ENCODE measurements around the gene RHD. TPM values are rescaled to one million over a fixed set of nuclear protein-coding genes. Genes with fewer than 3 reads are reported as not detected.
"Not testable (repeated sequence)": the region's sequence is repeated elsewhere in the genome, so short reads cannot be mapped to it uniquely, and the experiment has no call there.

Gene RHD
- total RNA-seq, 1 donor = 1.2 TPM

DNA sequence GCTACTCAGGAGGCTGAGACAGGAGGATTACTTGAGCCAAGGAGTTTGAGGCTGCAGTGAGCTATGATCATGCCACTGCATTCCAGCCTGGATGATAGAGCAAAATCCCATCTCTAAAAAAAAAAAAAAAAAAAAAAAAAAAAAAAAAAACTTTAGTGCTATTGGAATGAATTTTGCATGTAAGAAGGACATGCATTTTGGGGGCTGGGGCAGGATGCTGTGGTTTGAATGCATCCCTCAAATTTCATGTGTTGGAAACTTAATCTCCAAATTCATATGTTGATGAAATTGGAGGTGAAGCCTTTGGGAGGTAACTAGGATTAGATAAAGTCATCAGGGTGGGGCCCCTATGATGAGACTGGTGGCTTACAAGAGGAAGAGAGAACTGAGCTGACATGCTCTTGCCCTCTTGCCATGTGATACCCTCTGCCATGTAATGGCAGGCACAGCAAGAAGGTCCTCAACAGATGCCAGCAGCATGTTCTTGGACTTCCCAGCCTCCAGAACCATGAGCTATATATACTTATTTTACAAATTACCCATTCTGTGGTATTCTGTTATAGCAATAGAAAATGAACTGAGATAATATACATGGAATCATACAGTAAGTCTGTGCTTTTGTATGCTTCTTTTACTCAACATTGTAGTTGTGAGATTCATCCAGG lies 40.6 kb downstream of the RHD start:
- not testable (repeated sequence) for H3K4me1 ChIP-seq (ENCODE audit: insufficient read depth, low read length); H3K9me3 ChIP-seq (ENCODE audit: low read depth, low read length); H3K27me3 ChIP-seq (ENCODE audit: insufficient read depth, low read length); H3K4me3 ChIP-seq (ENCODE audit: low read length)

DNA sequence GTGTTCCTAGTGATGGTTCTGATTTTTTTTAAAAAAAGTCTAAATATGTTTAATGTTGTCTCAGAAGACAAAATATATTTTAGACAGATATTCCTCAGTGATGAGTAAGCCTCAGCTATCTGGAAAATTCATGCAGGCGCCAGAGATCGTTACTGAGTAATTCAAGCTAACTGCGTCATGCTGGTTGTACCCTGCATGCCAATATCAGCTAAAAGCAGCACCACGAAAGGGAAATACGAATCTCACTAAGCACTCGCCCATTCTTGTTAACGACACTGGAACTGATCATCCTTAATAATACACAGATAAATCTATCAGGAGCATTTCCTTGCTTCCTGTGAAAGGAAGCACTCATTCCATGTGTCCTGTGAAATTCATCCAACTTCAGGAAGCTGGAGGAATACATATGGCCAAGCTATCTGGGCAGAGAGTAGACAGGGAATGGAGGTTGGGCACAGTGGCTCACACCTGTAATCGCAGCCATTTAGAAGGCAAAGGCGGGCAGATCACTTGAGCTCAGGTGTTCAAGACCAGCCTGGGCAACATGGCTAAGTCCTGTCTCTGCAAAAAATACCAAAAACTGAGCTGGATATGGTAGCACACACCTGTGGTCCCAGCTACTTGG lies 48.1 kb downstream of the RHD start:
- not testable (repeated sequence) for H3K4me1 ChIP-seq (ENCODE audit: insufficient read depth, low read length); H3K9me3 ChIP-seq (ENCODE audit: low read depth, low read length); H3K4me3 ChIP-seq (ENCODE audit: low read length); H3K27me3 ChIP-seq (ENCODE audit: insufficient read depth, low read length)

DNA sequence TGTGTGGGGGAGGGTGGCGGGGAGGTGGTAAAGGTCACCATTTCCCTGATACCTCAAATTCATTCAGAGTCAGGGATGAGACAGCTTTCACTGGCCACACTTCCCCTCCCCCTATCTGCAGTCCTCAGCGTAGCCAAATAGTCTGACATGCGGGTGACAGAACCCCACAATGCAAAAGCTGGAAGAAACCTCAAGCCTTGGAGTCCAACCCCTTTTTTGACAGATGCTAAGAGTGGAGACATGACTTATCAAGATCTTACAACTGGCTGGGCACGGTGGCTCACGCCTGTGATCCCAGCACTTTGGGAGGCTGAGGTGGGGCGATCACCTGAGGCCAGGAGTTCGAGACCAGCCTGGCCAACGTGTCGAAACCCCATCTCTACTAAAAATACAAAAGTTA lies 49.8 kb downstream of the RHD start:
- H3K4me3 ChIP-seq (ENCODE audit: low read length); H3K9me3 ChIP-seq (ENCODE audit: low read depth, low read length); H3K4me1 ChIP-seq (ENCODE audit: insufficient read depth, low read length); H3K27me3 ChIP-seq (ENCODE audit: insufficient read depth, low read length): not testable (repeated sequence)

DNA sequence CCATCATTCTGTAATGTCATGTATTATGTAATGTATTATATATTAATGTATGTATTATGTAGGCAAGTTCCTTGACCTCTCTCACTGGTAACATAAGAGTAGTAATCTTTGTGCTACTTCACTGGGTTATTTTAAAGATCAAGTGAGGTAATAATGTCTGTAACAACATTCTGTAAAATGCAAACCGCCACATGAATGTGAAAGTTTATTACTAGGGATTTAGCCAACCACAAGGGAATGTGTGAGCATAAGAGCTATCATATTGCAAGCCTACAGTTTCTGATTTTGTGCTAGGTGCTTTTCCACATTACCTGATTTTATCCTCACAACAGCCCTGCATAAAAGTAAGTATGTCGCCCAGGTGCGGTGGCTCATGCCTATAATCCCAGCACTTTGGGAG lies 52.1 kb downstream of the RHD start:
- not testable (repeated sequence) for H3K27me3 ChIP-seq (ENCODE audit: insufficient read depth, low read length); H3K9me3 ChIP-seq (ENCODE audit: low read depth, low read length); H3K4me3 ChIP-seq (ENCODE audit: low read length); H3K4me1 ChIP-seq (ENCODE audit: insufficient read depth, low read length)

DNA sequence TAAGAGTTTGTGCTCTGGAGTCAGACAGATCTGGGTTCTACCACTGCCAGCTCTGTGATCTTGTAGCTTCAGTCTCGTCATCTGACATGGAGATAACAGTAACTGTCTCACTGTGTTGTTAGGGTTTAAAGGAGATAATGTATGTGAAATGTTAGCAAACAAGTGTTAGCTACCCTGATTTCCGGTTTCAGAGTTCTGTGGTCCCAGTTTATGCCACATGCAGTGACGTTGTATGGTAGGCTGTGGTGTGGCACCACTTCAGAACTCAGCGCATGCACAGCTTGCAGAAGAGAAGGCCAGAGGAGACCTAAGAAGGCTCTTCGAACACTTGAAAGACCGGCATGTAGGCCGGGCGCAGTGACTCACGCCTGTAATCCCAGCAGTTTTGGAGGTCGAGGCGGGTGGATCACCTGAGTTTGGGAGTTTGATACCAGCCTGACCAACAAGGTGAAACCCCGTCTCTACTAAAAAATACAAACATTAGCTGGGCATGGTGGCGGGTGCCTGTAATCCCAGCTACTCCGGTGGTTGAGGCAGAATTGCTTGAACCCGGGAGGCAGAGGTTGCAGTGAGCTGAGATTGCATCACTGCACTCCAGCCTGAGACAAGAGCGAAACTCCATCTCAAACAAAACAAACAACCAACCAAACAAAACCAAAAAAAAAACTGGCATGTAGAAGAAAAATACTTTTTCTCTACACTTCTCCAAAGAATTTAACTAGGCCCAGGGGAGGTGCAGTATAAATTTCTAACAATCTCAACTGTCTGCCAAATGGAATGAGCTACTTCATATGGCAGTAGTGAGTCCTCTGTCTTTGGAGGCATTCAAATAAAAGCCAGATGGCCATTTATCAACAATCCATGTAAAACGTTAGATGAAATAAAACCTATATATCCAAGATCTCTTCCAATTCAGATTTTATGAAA lies 55.8 kb downstream of the RHD start:
- not testable (repeated sequence) for H3K9me3 ChIP-seq (ENCODE audit: low read depth, low read length); H3K4me3 ChIP-seq (ENCODE audit: low read length); H3K27me3 ChIP-seq (ENCODE audit: insufficient read depth, low read length)
- peaks cover 15% of the 10 kb centered on the region for H3K4me1 ChIP-seq (ENCODE audit: insufficient read depth, low read length)

DNA sequence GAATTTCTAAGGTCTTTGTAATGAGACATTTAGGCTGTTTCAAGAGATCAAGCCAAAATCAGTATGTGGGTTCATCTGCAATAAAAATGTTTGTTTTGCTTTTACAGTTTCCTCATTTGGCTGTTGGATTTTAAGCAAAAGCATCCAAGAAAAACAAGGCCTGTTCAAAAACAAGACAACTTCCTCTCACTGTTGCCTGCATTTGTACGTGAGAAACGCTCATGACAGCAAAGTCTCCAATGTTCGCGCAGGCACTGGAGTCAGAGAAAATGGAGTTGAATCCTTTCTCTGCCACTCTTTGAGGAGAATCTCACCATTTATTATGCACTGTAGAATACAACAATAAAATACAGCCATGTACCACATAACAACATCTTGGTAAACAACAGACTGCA lies 56.5 kb downstream of the RHD start:
- peaks cover 15% of the 10 kb centered on the region for H3K4me1 ChIP-seq (ENCODE audit: insufficient read depth, low read length)
- H3K4me3 ChIP-seq (ENCODE audit: low read length); H3K9me3 ChIP-seq (ENCODE audit: low read depth, low read length); H3K27me3 ChIP-seq (ENCODE audit: insufficient read depth, low read length): not testable (repeated sequence)

DNA sequence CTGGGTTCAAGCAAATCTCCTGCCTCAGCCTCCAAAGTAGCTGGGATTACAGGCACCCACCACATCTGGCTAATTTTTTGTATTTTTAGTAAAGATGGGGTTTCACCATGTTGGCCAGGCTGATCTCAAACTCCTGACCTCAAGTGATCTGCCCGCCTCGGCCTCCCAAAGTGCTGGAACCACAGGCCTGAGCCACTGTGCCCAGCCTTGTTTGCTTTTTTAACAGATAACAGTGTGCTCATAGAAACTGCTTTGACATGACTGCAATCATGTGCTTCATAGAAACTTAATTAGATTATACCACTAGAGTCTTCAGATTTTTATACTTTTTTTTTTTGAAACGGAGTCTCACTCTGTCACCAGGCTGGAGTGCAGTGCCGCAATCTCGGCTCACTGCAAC lies 57.0 kb downstream of the RHD start:
- peaks cover 15% of the 10 kb centered on the region for H3K4me1 ChIP-seq (ENCODE audit: insufficient read depth, low read length)

DNA sequence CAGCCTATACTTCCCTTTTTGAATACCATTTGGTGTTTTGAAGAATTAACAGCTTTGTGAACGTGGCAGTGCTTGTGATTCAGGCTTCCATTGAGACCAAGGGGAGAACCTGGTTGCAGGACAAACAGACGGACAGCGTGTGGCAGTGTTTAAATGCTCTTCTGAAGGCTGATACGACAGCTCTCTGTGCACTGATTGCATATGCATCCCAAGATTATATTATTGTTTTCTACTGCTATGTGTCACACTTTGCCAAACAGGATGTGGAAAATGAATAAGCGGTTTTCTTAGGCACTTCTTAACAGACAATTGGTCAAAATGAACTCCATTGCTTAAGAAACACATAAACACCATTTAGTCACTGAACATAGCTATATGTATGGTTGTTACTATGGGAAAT lies 57.6 kb downstream of the RHD start:
- H3K4me3 ChIP-seq (ENCODE audit: low read length) = not testable (repeated sequence)

More for the DNA sequence above, 57.0 kb downstream of the RHD start:
- not testable (repeated sequence) for H3K4me3 ChIP-seq (ENCODE audit: low read length); H3K9me3 ChIP-seq (ENCODE audit: low read depth, low read length); H3K27me3 ChIP-seq (ENCODE audit: insufficient read depth, low read length)

DNA sequence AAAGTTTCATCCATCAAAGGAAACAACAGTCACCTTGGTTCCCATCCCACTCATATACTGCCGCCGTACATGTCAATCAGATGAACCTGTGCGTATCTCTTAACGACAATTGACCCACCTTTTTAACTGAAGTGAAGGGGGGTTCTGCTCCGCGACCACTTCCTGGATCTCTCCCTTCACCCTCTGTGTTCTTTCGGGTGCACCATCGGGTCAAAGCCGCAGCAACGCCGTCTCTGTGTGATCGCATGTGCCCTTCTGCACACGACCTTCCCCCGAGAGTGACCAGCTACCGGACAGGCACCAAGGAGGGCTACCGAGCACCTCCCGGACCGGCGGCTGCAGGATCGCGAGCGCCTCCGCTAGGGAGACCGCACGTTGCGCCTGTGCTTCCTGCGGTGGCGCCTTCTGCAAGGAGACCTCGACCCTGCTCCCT lies 64.6 kb downstream of the RHD start:
- not testable (repeated sequence) for H3K27me3 ChIP-seq (ENCODE audit: insufficient read depth, low read length); H3K9me3 ChIP-seq (ENCODE audit: low read depth, low read length)
- peak overlapping the region; percentile 60 for H3K4me3 ChIP-seq (ENCODE audit: low read length)
- peaks cover 20% of the 10 kb centered on the region for H3K4me1 ChIP-seq (ENCODE audit: insufficient read depth, low read length)

More for the DNA sequence above, 57.6 kb downstream of the RHD start:
- not testable (repeated sequence) for H3K27me3 ChIP-seq (ENCODE audit: insufficient read depth, low read length); H3K9me3 ChIP-seq (ENCODE audit: low read depth, low read length)
- peaks cover 15% of the 10 kb centered on the region for H3K4me1 ChIP-seq (ENCODE audit: insufficient read depth, low read length)

DNA sequence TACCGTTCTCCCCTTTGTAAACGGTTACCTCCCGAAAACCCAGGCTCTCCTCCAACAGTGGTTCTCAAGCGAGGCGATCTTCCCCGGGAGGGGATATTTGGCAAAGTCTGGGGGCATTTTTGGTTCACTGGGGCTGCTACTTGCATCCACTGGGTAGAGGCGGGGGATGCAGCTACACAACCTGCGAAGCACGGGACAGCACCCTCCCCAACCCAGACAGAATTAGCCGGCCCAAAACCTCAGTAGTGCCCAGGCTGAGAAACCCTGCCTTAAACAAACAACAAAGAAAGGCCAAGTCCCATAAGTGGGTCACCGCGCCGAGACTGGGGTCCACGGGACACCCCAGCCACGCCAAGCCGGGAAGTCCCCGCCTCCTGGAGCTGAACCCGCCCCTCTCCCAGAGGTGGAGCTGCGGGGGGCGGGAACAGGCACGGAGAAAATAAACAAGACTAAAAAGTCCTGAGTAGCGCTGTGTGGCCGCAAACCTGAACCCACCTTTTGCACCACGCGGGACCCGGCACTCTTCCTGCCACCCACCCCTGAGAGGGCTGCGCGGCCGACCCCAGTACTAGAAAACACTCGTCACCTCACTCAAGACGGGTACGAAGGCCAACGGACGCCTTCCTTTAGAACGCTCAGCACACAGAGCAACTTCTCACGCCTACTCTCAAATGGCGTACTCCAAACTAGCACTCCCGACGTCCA lies 65.3 kb downstream of the RHD start:
- Histone ChIP-seq H3K4me1 (ENCODE audit: insufficient read depth, low read length) (peaks cover 20% of the 10 kb centered on the region), H3K4me3 (ENCODE audit: low read length) (peak overlapping the region; percentile 97)
- H3K27me3 ChIP-seq (ENCODE audit: insufficient read depth, low read length); H3K9me3 ChIP-seq (ENCODE audit: low read depth, low read length): not testable (repeated sequence)

DNA sequence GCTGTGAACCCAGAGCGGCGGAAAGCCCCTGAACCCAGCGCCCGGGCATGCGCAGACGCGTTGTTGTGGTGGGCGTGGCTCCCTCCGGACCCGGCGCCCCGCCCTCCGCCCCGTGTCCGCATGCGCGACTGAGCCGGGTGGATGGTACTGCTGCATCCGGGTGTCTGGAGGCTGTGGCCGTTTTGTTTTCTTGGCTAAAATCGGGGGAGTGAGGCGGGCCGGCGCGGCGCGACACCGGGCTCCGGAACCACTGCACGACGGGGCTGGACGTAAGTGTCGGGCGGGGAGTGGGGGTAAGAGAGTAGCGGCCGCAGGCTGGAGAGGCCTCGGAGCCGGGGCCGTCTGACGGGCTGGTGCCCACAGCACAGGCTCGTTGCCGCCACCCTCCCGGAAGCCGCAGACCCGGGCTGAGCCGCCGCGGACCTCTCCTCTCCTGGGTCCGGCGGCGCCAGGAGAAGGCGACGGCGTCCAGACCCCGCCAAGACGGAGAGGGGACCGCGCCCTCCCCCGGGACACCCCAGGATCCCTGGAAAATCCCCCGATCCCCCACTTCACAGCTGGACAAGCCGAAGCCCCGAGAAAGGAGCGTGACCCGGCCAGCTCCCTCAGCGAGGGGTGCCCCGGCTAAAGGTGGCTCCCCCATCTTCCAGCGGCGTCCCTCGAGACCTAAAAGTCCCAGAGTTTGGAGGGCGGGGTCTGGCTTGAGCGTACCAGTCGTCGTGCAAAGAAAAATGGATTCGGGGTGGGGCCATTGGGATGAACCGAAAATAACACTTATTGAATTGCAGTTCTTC lies 66.1 kb downstream of the RHD start, which contains the start of gene TMEM50A:
Gene TMEM50A (plus strand): TSS at position 147 of the 794 bp plus-strand sequence. CDS start 2,153 bp downstream, outside the sequence.
- Histone ChIP-seq H3K4me1 (ENCODE audit: insufficient read depth, low read length) (peaks cover 20% of the 10 kb centered on the region), H3K4me3 (ENCODE audit: low read length) (peak within 1 kb of the TSS; percentile 97), H3K9me3 (ENCODE audit: low read depth, low read length) (no peaks in the 10 kb centered on the region), H3K27me3 (ENCODE audit: insufficient read depth, low read length) (no peaks in the 10 kb centered on the region)

DNA sequence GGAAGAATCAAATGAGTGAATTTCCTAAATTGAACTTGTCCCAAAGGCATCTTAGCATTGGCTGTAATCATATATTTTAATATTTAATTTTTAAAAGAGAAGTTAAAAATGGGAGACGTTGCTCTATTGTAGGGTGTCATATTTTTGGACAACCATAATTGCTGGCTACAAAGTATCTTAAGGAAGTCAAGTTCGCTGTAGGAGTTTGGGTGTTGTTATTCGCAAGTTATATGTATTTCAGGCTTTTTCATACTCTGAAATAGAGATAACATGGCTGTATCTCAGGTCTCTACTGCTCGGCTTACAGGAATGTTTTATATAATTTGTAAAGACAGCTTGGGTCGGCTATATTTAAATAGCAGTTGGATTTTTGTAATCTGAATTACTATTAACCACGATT lies 66.7 kb downstream of the RHD start:
- Histone ChIP-seq H3K27me3 (ENCODE audit: insufficient read depth, low read length) (no peaks in the 10 kb centered on the region), H3K4me1 (ENCODE audit: insufficient read depth, low read length) (peaks cover 20% of the 10 kb centered on the region), H3K4me3 (ENCODE audit: low read length) (peak overlapping the region; percentile 97), H3K9me3 (ENCODE audit: low read depth, low read length) (no peaks in the 10 kb centered on the region)

DNA sequence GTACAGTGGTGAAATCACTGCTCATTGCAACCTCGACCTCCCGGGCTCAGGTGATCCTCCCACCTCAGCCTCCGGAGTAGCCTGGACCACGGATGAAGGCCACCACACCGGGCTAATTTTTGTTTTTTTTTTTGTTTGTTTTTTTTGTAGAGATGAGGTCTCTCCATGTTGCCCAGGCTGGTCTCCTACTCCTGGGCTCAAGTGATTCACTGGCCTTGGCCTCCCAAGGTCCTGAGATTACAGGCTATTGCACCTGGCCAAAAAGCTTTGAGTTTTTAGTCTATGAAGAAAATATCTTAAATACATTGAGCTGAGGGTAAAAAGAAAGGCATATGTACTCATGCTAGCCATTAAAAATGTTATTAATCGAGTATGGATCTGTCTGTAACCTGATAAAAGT lies 69.4 kb downstream of the RHD start:
- Histone ChIP-seq H3K4me3 (ENCODE audit: low read length) (no peak overlapping the region), H3K27me3 (ENCODE audit: insufficient read depth, low read length) (no peaks in the 10 kb centered on the region), H3K9me3 (ENCODE audit: low read depth, low read length) (no peaks in the 10 kb centered on the region), H3K4me1 (ENCODE audit: insufficient read depth, low read length) (peaks cover 20% of the 10 kb centered on the region)

DNA sequence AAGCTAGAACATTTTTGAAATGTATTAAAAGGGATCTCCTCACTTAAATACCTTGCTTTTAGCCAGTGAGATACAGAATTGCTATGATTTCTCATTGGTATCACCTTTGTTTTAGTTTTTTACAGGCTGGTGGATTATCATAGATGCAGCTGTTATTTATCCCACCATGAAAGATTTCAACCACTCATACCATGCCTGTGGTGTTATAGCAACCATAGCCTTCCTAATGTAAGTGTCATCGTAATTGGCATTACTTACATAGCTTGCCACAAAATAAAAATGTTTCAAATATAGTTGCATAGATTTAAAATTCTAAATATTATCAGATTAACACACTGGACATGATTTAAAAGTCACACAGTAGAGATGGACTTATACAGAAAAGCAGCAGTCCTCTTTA lies 70.5 kb downstream of the RHD start:
- Histone ChIP-seq H3K4me1 (ENCODE audit: insufficient read depth, low read length) (peaks cover 20% of the 10 kb centered on the region), H3K9me3 (ENCODE audit: low read depth, low read length) (no peaks in the 10 kb centered on the region), H3K27me3 (ENCODE audit: insufficient read depth, low read length) (no peaks in the 10 kb centered on the region), H3K4me3 (ENCODE audit: low read length) (no peak overlapping the region)
